Fibroblast of skin of abdomen (primary cell): ENCODE measurements around the gene EIF3L.

Source experiments
- DNase-seq: peaks from one replicate; pipeline ENCODE4 v3.0.0-alpha.2; 2013

Gene EIF3L

DNA sequence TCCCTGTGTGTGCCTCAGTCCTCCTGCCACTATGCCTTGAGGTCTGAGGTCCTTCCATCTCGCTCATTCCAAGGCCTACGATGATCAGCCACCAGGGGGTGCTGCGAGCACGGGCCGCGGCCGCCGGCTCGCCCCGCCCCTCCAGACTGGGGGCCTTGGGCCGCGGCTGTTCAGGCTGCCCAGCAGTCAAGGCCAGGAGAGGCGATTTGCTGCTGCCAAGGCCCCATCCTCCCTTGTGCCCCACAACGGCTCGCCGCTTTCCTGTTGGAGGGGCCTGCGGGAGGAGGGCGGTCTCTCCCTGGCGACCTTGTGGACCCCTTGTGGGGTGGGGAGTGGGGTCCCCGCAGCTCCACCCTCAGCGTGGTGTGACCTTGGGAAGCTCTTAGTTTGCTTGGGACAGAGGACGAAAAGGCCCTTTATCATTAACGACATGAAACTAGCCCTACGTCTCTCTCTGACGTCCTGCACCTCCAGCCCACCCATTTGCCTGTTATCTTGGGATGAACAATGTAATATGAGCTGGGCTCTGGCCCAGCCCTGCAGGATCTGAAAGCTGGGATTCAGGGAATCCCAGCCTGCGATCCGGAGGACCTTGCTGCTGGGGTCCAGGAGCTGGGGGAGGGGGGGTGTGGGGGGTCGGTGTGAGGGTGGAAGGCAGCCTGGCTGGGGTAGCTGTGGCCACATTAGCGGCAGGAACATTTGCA, 31.4 kb upstream of the EIF3L start:
- peak; percentile 68 for DNase-seq

- peak; percentile 55 for DNase-seq
These were observed 30.7 kb upstream of the EIF3L start for GRCh38 chr22:37818409-37819104.

DNA sequence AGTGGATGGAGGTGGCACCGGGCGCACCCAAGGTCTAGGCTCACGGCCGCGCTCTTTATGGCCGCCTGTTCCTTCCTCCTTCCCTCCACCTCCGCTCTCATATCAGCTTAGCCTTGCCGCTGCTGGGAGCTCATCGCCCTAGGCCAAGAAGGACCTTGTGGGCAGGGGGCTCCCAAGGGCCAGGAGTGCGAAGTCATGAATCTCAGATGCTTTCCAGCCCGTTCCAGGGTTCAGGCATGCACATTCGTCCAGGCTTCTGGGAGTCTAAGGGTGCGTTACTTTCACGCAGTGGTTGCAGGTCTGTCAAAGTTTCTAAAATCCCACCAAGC, 30.1 kb upstream of the EIF3L start:
- DNase-seq: no peak

- DNase-seq: no peak
These were observed 28.9 kb upstream of the EIF3L start for GRCh38 chr22:37820350-37820749.

DNA sequence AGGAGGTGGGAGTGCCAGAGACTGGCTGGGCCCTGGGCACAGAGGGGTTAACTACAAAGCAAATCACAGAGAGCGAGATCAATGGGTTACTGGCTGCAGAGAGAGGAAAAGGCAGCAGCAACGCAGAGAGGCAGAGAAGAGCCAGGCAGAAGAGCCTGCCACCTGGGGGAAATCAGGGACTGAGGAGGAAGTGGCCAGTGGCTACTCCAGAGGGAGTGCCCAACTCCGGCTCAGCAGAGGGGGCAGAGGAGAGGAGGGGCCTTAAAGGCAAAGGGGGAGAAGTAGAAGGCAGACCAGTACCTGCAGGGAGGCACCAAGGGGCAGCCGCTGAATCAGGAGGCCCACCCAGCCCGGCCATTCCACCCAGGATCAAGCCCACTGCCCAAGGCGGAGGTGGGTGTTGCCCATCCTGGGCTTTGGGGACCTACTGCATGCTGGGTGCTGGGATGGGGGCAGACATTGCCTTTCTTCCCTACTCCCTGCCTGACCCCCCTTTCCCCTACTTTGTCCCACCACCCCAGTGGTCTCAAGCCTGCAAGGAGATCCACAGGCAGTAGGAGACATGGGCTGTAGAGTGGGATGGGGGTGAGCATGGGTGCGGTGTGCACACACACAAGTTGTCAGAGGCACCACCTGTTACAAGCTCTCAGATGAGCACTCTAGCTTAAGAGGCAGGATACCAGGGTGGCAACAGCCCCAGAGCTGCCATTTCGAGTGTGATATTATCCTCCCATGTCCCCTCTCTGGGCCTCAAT, 27.0 kb upstream of the EIF3L start:
- DNase-seq: no peak

GRCh38 chr22:37823134-37823985, 25.9 kb upstream of the EIF3L start, which contains the start of gene GALR3:
GALR3 (plus strand) TSS chr22:37823382; CDS start chr22:37823407, 25 bp downstream.
- DNase-seq: no peak

DNA sequence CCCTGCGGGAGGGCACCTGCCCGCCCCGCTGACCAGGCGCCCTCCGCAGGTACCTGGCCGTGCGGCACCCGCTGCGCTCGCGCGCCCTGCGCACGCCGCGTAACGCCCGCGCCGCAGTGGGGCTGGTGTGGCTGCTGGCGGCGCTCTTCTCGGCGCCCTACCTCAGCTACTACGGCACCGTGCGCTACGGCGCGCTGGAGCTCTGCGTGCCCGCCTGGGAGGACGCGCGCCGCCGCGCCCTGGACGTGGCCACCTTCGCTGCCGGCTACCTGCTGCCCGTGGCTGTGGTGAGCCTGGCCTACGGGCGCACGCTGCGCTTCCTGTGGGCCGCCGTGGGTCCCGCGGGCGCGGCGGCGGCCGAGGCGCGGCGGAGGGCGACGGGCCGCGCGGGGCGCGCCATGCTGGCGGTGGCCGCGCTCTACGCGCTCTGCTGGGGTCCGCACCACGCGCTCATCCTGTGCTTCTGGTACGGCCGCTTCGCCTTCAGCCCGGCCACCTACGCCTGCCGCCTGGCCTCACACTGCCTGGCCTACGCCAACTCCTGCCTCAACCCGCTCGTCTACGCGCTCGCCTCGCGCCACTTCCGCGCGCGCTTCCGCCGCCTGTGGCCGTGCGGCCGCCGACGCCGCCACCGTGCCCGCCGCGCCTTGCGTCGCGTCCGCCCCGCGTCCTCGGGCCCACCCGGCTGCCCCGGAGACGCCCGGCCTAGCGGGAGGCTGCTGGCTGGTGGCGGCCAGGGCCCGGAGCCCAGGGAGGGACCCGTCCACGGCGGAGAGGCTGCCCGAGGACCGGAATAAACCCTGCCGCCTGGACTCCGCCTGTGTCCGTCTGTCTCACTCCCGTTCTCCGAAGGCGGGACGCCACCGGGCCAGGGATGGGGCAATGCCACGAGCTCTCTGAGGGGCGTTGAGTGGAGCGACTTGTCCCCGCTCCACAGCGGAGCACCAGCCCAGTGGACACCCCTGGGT, 24.3 kb upstream of the EIF3L start:
- no peak for DNase-seq

- no peak for DNase-seq
These were observed 22.2 kb upstream of the EIF3L start for GRCh38 chr22:37827056-37827455.

GRCh38 chr22:37830093-37830842, 19.0 kb upstream of the EIF3L start:
- DNase-seq: no peak

DNA sequence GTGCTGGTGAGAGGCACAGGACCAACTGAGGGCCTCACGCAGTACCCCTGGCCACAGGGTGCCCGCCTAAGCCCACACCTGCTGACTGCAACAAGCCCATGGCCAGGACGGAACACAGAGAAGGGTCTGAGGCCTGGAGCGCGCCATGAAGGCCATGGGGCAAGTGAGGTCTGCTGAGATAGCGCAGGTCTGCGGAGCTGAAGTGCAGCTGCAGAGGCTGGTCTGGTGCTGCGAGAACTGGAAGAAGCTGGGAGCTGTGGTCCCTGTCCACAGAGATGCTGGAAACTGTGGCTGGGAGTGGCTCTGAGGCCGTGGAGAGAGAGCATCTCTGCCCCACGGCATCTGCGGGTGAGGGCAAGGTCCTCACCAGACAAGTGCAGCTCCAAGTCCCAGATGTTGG, 17.7 kb upstream of the EIF3L start:
- no peak for DNase-seq

GRCh38 chr22:37832022-37832857, 17.0 kb upstream of the EIF3L start:
- DNase-seq: no peak

DNA sequence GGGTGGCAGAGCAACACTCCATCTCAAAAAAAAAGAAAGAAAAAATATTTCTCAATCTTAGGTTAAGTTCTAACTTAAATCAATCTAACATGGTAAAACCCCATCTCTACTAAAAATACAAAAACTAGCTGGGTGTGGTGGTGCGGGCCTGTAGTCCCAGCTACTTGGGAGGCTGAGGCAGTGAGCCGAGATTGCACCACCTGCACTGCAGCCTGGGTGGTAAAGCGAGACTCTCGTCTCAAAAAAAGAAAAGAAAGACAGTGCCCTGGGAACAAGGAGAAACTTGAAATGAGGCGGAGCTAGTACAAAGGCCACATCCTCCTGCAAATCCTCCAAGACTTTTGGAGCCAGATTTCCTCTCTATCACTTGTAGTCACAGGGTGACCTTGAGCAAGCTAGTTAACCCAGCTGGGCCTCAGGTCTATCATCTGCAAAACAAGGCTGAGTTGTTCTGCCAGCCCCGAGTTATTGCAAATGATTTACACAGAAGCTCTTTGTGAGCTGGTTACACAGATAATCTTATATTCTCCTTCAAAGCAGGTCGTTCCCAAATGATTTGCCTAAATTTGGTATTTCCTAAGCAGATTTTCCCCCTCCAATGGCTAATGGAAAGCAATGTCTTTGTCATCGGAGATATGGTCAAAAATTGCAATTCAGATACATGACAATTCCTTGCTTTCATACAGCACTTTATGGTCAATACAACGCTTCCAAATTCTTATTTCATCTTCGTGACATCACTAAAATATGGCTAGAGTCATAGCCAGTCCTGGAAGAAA, 7.0 kb upstream of the EIF3L start:
- no peak for DNase-seq

DNA sequence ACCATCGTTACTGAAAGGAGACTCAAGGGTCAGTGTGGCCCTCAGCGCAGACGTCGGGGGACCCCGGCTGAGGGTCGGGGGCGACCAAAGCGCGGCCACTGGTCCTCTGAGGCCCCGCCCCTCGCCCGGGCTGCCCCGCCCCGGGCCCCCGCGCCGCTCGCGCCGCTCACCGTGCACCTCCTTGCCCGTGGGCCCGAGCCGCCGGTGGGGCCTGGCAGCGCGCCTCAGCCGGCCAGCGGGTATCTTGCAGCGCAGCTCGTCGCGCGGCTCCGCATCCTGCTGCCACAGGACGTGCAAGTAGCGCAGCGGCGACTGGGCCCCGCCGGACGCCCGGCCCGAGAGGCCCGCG, 5.5 kb upstream of the EIF3L start:
- no peak for DNase-seq

DNA sequence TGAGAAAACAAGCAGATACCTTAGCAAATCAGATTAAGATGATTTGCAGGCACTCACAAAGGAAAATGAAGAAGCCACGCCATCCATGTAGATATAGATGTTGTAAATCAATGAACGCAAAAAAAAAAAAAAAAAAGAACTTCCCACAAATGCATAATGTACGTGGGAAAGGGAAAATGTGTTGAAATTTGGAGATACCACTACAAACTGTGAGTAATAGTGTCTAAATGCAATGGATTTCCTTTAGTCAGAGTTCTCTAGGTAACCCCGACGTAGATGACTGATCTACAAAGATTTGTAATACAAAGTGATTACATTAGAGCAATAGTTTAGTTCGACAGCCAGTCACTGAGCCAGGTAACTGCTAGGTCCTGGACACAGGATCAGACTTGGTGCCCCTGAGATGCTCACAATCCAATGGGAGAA, 4.3 kb upstream of the EIF3L start:
- DNase-seq: no peak

DNA sequence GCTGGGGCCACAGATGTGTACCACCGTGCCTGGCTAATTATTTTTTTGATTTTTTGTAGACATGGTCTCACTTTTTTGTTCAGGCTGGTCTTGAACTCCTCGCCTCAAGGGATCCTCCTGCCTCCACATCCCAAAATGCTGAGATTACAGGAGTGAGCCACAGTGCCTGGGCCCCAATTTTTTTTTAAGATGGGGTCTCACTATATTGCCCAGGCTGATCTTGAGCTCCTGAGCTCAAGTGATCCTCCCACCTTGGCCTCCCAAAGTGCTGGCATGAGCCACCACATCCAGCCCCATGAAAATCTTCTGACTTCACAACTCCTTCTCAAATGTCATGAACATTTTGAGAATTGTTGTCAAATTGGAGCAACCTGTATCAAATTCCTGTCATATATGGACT, 2.8 kb upstream of the EIF3L start:
- no peak for DNase-seq

DNA sequence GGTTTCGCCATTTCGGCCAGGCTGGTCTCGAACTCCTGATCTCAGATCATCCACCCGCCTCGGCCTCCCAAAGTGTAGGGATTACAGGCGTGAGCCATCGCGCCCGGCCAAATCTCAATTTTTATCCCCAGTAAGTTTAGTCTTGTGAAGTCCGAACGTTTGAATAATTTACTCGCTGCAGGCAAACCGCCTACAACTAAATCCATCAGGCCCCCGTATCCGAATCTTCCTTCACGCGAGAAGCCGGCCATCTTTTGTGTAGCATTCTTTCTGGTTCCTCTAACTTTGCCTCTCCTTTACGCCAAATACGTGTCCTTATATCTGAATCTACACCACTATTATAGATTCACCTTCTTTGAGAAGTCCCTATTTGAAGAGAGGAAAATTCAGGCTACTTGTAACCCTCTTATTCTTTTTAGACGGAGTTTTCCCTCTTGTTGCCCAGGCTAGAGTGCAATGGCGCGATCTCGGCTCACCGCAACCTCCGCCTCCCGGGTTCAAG, 581 bp upstream of the EIF3L start:
- peak; percentile 31 for DNase-seq

DNA sequence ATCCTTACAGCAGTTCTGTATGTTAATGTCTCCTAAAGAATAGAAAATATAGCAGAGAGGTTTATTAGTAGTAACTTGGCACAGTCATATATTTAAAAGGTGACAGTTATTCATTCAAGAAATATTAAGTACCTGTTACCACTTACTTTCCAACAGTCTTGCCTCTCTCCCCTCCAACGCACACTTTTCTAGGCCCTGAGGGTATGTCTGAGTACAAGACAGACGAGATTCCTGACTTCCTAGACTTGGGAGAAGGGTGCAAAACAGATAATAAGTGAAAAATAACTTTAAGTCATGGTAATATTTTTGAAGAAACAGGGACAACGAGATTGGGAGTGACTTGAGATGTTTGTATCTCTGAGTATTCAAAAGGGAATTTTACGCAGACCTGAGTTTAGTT, 1.6 kb downstream of the EIF3L start:
- DNase-seq: no peak

DNA sequence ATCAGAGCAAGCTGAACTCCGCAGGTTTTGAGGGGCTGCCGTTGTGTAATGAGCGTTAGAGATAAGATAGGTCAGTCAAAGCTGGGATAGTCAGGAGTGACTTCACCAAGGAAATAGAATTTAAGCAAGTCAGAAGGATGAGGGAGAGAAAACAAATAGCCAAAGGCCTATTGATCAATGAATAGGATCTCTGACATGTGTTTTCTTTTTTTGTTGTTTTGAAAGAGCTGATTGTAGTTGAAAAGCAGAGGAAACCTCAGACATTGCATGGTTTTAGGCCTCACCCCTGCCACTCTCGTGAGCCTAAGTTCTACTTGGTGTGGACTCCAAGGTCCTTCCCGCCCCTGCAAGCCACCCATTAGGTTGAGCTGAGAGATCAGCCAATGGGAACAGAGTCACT, 3.2 kb downstream of the EIF3L start:
- no peak for DNase-seq

- DNase-seq: no peak
These were observed 5.7 kb downstream of the EIF3L start for GRCh38 chr22:37854946-37855345.
